SKM-1 (cell line): ENCODE data around the gene ERC1.

Experiments
- DNase-seq: peaks from one replicate; lab custom pipeline; 2025; ENCODE audit not compliant: unreplicated experiment; lab: John Stamatoyannopoulos, UW

Gene ERC1

GRCh38 chr12:1469070-1469469 is 478.0 kb downstream of the ERC1 start:
- DNase-seq, result no peak

- DNase-seq, result no peak
These were observed 479.0 kb downstream of the ERC1 start for GRCh38 chr12:1470051-1470450.

DNA sequence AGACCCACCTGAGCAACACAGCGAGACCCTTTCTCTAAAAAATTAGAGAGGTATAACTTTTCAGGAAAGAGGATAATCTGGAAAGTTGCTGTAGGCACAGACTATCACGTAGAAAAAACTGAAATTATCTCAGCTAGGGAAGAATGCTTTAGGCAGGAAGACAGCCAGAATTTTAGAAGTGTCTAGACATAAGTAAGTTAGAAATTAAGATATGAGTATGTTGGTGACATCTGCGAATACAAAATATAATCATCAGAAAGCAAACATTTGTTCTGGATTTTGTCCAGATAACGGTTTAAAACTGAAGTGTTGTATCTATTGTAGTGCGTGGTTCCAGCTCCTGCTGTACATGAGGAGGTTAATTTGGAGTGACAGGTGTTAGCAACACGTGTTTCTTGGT is 480.2 kb downstream of the ERC1 start:
- no peak for DNase-seq

- DNase-seq, result peak; percentile 2
These were observed 482.4 kb downstream of the ERC1 start for GRCh38 chr12:1473418-1473817.

- no peak for DNase-seq
These were observed 483.1 kb downstream of the ERC1 start for GRCh38 chr12:1474041-1474573.

DNA sequence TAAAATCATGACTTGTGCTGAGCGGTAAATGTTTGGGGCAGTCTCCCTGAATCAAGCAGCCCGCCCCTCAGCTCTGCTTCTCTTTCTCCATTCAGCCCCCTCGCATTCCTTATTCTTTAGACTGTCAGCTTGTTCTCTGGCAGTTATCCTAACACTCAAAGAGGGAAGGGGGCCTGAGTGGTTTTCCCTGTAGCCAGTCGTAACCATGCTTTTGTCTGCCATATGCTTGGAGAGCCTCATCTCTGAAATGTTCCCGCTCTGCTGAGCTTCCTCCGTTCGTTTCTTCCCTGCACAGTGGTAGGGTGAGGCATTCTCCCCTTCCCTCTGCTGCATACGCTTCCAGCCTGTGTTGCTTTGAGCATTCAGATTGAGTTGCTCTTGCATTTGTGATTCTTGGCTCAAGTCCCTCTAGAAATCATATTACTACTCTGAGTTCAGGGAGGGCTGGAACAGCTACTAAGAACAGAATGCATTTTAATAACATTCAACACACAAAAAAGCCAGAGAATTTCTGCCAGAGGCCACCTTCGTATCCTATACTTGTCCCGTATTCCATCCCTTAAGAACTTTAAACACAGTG is 483.6 kb downstream of the ERC1 start:
- no peak for DNase-seq

GRCh38 chr12:1479645-1480044 is 488.6 kb downstream of the ERC1 start:
- DNase-seq, result no peak

GRCh38 chr12:1481326-1481725 is 490.3 kb downstream of the ERC1 start:
- DNase-seq, result no peak

DNA sequence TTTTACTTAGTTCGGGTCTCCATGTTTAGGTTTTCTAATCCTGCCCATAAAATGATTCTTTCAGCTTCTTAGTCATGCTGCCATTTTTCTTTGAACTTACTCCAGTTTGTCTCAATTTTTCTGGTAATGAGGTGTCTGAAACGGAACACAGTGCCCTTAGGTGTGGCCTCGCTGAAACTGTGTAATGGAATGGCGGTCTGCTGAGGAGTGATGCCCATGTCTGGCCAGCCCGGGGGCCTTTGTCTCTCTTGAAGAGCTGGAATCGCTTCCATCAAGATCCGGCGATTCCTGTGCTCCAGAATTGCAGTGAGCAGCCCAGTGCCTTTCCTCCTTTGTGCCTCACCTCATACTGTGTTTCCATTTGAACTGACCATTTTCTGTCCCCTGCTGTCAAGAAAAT is 490.9 kb downstream of the ERC1 start:
- no peak for DNase-seq

- no peak for DNase-seq
These were observed 497.9 kb downstream of the ERC1 start for GRCh38 chr12:1488908-1489381.

DNA sequence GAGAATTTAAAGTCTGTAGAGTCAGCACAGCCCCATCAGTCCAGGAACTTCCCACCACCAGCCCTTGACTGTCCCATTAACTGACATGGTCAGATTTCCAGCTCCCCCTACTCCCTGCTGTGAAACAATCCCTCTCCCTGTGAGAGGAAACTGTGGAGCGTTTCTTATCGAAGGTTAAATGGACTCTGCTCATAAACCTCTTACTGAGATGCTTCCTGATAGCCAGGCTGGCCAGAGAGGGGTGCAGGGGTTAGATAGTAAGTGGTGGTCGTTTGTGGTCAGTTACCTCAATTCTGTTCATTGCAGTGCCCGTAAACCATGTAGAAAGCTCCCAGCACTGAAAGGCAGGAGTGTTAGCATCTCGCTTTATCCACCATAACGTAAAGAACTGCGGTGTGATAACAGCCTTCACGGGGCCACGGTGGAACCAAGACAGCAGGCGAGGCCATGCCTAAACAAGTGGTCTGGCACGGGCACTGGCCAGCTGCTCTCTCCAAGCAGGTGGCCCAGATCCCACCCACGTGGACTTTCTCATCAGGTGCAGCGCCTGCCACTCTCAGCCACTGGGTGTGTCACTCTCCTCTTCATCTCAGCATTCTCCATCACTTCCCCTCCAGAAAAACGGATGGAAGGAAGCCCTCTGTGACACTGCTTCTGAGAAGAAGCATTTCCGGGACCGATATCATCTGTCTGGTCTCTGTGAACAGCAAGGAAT is 501.1 kb downstream of the ERC1 start:
- no peak for DNase-seq

DNA sequence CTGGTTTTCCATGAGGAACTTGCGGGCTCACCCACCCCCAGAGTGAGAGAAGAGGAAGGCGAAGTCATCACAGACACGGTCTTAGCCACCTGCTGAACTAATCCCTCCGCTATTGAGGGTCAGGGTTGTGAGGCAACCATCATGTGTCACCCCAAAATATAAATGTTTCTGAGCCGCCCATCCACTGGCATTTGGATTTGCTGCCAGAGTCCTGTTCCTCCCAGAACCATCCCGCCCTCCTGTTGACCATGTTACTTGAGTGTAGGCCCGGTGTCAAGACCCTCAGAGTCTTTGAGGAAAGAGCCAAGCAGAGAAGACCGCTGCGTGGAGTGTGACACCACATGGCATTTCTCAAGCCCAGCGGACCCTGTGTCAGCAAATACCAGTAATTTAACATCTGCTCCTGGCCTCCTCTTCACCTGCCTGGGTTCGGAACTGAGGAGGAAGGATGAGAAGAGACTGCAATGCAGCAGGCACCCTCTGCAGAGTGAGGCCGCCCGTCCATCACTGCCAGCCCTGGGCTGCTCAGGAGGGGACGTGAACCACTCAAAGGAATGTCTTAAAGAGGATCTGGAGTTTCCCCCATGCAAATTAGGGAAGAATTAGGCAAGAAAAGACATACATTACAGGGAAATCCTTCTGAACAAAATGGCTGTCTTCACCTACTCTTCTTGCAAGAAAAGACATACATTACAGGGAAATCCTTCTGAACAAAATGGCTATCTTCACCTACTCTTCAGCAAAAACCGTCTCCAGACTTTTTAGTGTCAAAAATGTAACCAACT is 502.9 kb downstream of the ERC1 start:
- DNase-seq, result no peak

DNA sequence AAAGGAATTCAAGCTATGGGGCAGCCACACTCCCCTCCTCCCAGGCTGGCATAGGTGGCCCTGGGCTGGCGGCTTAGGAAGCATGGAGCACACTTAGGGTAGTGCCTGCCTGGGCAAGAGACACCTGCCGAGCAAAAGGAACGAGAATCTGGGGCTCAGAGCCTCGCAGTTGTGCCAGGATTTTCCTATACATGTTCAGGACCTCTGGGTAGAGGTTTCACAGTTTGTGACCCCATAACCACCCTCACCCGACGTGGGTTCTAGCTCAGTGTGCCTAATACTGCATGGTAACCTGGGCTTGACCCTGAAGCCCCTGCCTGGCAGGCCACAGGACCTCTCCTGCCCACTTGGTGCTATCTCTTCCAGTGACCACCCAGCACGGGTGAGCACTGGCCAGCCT is 503.8 kb downstream of the ERC1 start:
- no peak for DNase-seq

GRCh38 chr12:1496162-1496900 is 505.3 kb downstream of the ERC1 start:
- no peak for DNase-seq

DNA sequence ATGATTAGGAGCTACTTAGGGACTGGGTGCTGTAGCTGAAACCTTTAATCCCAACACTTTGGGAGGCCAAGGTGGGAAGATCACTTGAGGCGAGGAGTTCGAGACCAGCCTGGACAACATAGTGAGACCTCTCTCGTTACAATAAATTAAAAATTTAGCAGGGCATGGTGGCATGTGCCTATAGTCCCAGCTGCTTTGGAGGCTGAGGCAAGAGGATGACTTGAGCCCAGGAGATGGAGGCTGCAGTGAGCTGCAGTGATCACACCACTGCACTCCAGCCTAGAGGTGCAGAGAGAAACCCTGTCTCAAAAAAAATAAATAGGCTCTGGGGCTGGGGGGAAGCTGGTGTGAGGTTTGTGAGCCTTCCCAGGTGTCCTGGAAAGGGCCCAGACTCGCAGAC is 506.1 kb downstream of the ERC1 start:
- DNase-seq, result no peak

DNA sequence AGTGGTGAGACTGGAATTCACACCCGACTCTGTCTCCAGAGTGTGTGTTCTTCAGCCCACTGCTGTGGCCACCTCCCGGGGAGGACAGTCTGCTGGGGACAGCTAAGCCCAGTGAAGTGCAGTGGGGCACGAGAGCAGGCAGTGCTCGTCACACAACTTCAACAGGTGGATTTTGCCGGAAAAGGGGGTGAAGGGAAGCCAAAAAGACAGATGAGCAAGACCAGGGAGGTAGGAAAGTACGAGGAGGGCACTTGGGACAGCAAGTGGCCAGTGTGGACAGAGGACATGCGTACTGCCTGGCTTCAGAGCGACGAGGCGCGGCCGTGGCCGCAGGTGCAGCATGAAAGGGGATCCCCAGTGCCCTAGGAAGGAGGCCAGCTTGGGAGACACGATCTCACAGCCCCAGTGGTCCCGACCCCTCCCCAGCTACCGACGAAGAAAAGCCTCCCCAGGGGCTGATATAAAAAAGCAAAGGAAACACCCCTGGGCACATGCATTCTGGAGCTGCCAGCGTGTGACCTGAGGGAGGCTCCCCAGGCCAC is 507.2 kb downstream of the ERC1 start:
- DNase-seq, result no peak

DNA sequence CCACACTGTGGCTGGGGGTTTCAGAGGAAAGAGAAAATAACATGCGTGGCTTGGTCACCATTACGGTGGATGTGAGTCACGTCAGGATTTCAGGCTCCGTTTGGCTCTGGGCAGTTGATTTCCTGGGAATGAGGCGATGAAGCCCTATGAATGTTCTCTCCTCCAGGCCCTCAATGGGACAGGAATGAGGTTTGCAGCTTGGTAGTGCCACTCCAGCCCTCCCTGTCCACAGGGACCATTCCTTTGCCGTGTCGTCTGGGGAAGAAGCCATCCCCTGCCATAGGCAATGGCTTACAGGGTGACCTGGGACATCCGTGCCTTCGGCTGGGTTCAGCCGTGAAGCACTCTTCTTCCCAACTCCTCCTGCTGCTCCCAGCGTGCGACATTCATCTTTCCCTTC is 508.3 kb downstream of the ERC1 start:
- DNase-seq, result no peak

DNA sequence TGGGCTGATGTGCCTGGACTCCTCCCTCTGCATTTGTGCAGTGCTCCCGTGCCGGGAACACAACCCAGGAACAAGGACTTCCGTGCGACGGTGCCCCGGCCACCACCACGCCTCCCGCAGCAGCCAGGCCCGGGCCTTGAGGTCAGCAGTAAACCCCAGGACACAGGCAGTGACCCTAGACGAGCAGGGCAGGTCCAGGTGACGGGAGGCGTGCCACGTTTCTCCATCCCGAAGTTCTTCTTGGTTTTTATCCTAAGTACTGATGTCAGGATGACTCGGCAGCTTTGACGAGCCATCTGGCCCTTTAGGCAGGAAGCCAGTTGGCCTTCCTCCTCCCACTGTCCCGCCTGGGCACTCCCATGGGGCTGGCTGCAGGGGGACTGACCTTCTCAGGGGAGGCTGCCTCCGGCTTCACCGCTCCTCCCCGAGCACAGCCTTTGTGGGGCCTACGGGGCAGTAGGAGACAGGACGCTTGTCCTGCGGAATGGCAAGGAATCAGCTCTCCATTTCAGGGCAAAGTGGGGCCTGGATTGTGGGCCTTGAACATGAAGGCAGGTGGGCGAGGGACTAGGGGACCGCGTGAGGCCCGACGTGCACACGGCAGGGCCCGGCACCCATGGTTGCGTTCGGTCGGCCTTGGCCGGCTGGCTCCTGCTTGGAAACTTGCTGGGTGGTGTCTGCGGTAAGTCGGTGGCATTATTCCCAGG is 509.2 kb downstream of the ERC1 start:
- DNase-seq, result no peak

- no peak for DNase-seq
These were observed 510.0 kb downstream of the ERC1 start for GRCh38 chr12:1501001-1501400.

- DNase-seq, result no peak
These were observed 510.8 kb downstream of the ERC1 start for GRCh38 chr12:1501695-1502378.
